H4 (cell line): ENCODE data around the gene GFRA1. TPM values are rescaled to one million over a fixed set of nuclear protein-coding genes. Genes with fewer than 3 reads are reported as not detected.
"Not testable (repeated sequence)": the region's sequence is repeated elsewhere in the genome, so short reads cannot be mapped to it uniquely, and the experiment has no call there.

Source experiments
- DNase-seq: peaks from one replicate; pipeline ENCODE4 v3.0.0-alpha.2; 2015; ENCODE audit warnings: low spot score
- total RNA-seq: library from RNA; depleted of rRNA; stranded (reverse); fragments of >200 nt; shearing (Covaris generic); gene quantifications from 2 replicates; pipeline ENCODE4 v1.2.3, GENCODE V29; 2014

The GFRA1 gene
- total RNA-seq, 1 experiment from 2014 or later: 2.6 TPM

DNA sequence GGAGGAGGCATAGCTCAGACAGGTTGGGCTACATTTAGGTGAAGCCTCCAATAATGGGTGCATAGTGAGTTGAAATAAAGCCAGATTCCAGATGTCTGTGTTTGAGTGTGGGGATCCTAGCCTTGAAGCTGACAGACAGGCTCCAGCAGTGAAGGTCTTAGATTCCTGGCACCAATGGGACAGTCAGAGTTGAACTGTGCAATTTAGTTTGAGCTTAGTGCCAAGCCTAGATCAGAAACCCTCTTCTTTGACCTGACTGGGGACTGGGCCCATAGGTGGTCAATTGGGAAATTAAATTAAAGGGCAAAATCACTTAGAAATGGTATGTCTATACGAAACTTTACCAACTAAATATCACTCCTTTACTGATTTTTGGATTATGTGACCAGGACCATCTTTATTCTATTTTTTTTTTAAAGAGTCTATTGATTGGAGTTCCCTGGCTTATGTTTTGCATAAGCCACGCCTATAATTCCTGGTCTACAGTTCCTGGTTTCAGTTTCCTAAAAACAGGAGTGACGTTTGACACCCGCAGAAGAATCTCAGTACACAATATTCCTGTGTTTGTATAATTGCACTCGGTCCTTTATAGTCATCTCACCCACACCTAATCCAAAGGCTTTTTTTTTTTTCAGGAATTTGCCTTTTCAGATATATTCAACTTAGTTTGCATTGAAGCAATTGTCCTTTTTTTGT lies 201.4 kb downstream of the GFRA1 start:
- no peak for DNase-seq

DNA sequence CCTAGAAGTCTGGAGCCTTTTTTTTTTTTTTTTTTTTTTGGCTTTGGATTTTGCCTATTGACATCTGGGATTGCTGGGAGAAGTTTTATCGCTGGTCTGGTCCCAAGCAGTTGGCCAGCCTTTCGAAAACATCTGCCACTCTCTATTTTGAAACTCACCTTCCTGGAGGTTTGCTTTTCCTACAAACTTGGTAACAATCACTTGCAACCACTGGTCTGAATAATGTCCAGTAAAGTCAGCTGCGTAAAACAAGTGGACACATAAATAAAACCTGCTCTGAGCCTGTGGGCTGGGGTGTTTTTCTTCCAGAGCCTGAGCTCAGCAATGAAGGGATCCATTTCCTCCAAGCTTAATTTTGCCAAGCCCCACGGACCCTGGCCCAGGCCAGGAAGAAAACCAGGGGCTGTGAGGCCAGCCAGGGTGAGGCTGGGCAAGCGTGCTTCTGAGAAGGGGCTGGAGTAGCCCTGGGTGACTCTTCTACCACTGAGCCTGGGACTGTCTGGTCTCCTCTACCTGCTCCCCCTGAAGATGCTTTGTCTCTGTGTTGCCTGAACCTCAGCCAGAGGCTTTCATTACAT lies 202.2 kb downstream of the GFRA1 start:
- no peak for DNase-seq

GRCh38 chr10:116069856-116070255 lies 203.2 kb downstream of the GFRA1 start:
- DNase-seq: no peak

DNA sequence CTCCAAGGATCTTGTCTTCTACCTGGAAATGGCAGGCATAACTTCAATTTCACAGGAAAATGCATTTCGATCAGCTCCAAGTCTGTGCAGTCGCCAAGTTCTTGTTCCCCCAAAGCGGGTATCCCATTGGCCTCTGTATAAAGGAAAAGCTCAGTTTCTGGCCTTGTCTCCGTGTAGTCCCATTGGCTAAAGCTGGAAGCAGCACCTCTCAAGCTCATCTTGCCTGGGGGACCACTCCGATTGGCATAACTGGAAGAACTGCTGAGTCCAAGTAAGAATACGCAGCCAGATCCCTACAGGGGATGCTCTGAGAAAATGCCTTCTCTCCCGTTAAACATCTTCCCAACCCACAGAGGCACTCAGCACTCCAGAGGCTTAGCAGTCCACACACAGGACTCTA lies 205.2 kb downstream of the GFRA1 start:
- DNase-seq: no peak

DNA sequence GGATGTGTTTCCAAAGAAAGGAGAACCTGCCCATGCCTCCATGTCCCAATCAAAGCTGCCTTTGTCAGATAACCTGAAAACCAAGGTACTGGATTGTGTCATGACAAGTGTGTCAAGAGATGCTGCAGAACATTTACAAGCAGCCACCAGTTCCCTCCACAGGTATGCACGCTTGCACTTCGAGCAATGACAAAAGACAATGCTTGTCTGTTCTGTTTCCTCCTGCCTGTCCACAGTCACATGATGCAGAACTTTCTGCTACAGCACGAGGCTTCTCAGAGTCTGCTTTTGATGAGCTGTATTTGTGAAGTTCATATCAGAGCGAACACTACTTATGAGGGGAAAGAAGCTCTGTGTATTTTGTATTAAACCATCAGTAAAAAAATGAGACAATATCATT lies 209.9 kb downstream of the GFRA1 start:
- no peak for DNase-seq

- DNase-seq: no peak
Observed at GRCh38 chr10:116060864-116061263, 212.1 kb downstream of the GFRA1 start.

DNA sequence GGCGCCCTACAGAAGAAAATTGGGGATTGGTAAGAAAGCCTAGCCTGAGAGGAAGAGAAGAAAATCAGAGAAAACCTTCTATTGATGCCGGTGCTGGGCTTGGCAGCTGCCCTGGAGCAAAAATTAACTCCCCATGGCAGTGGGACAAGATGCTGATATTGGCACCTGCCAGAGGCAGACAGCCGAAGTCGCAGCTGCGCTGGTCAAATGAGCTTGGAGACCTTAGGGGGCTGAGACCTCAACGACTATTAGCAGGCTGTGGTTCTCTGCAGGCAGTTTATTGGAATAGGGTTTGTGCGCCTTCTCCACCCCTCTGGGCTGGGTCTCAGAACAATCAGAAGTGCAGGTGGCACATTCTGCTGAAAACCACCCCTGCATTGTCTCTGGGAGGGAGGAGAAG lies 213.7 kb downstream of the GFRA1 start:
- DNase-seq: no peak

DNA sequence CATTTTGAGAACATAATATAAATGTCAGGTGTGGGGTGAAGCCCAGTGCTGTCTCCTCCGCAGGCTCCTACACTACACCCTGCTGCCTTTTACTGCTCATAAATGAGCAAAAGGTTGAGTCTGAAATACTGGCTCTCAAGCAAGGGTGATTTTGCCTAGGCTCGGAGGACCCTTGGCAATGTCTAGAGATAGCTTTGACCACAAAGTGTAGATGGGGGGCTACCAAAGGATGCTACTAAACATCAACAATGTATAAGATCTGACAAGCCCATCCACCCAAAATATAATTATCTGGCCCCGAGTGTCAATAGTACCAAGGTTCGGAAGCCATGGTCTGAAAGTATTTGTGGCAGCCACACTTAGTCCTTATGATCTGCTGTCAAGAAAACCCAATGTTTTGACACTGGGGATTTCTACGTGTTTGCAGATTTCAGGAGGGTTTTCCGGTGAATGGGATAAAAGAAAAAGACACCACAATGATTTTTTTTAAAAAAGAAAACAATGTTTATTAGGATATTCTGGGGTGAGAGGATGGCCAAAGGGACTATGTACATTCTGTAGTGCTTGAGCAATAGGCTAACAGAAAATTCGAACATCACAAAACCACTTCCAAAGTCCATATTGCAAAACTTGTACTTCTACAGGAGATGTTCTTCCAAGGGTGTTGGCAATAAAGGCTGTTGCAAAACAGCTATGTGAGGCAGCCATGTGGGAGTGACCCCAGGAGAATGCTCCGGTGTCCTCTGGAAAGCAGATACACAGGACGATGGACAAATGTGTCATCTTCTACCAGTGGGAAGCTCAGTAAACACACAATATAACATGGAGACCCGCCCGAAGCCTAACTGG lies 216.3 kb downstream of the GFRA1 start:
- no peak for DNase-seq

DNA sequence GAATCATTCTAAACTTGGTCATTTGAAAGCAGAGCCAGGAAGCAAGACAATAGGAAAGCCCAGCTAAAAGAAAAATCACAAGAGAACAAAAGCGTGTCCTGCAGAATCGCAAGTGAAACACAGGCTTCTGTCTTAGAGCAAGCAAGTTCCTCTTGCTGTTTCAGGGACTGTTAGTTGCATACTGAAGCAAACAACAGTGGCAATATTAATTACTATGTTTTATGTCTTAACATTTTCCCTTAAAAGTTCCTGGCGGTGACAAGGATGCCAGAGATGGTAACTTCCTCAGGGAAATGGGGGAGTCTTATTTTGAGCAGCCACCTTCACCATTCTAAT lies 217.1 kb downstream of the GFRA1 start:
- no peak for DNase-seq

DNA sequence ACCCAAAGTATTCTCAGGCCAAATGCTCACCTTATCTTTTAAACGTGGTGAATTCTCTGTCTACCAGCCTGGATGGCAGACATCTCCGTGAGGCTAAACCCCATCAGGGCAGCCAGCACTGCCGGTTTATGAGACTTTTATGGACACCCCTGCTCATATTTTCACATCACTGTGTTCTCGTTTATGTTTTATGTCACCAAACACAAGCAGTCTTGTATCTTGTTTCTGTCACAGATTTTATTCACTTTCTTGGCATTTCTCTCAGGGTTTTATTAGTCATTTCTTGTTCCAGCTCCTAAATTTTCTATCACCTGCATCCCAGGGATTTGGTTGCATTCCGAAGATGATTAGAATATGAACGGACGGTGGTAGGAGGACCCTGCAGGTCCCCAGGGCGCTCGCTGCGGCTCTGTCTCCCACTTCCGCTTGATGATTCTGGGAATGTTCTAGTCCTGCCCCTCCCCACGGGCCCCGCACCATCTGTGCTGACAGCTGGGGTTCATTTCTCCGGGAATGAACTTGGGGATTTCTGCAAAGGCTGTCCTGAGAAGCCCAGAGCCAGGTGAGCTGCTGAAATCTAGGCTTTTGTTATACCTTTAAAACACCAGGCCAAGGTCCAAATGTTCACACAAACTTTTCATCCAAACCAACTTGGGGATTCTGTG lies 217.6 kb downstream of the GFRA1 start:
- no peak for DNase-seq

- no peak for DNase-seq
Observed at GRCh38 chr10:116053910-116054309, 219.1 kb downstream of the GFRA1 start.

- not testable (repeated sequence) for DNase-seq
Observed at GRCh38 chr10:116053009-116053730, 219.8 kb downstream of the GFRA1 start.

GRCh38 chr10:116052522-116052921 lies 220.5 kb downstream of the GFRA1 start:
- not testable (repeated sequence) for DNase-seq

GRCh38 chr10:116049974-116050304 lies 223.1 kb downstream of the GFRA1 start:
- no peak for DNase-seq

- peak; percentile 11 for DNase-seq
Observed at GRCh38 chr10:116049158-116049973, 223.6 kb downstream of the GFRA1 start.

GRCh38 chr10:116045366-116046356 lies 227.3 kb downstream of the GFRA1 start:
- DNase-seq: no peak

- DNase-seq: peak; percentile 62
Observed at GRCh38 chr10:116044801-116045248, 228.2 kb downstream of the GFRA1 start.

GRCh38 chr10:116043861-116044260 lies 229.1 kb downstream of the GFRA1 start:
- DNase-seq: no peak

DNA sequence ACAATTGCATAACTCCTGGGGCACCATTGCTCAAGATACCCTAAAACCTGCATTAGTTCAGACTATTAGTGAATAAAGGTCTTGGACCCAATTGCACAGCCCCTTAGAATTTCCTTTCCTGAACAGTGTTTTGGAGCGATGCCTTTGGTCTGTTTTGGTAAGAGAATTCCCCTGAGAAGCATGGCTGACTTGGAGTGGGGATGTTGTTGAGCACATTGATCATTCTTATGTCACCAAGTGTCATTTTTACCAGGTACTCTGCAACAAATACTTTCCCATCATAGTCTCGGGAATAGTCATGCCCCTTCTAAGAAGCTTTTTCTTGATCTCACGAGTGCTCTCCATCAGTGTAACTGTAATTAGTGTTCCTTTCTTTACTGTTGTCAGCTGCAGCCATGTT lies 229.7 kb downstream of the GFRA1 start:
- no peak for DNase-seq

DNA sequence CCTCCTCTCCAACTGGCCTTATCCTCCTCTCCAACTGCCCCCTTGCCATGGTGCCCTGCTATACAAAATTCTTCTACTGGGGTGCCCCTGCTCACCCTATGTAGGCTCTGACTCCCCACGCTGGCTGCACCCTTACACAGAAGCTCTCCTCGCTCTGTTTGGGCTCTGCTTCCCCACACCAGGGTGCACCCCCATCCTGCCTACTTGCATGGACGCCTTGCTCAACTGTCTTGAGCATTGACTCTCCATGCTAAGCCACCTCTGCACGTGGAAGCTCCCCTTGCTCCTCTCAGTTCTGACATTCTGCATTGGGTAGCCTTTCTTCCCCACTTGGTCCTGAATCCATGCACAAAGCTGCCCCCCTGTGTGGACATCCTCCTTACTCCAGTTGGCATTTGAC lies 231.1 kb downstream of the GFRA1 start:
- DNase-seq: no peak
